Ishikawa (cell line): ENCODE data around the gene GAS7.

Experiments
- CEBPB ChIP-seq: IDR thresholded peaks from 2 replicates; pipeline ENCODE4 v1.6.1; 2012
- CREB1 ChIP-seq: IDR thresholded peaks from 2 replicates; pipeline ENCODE4 v1.6.1; 2012; ENCODE audit warnings: low read depth
- EGR1 ChIP-seq: IDR thresholded peaks from 2 replicates; pipeline ENCODE4 v1.6.1; 2012
- EP300 ChIP-seq: IDR thresholded peaks from 2 replicates; pipeline ENCODE4 v1.6.1; 2012; ENCODE audit warnings: borderline replicate concordance
- FOXM1 ChIP-seq: IDR thresholded peaks from 2 replicates; pipeline ENCODE4 v1.6.1; 2012; ENCODE audit warnings: low read depth, borderline replicate concordance
- MAX ChIP-seq: IDR thresholded peaks from 2 replicates; pipeline ENCODE4 v1.6.1; 2012
- NFIC ChIP-seq: IDR thresholded peaks from 2 replicates; pipeline ENCODE4 v1.6.1; 2012
- RAD21 ChIP-seq: IDR thresholded peaks from 2 replicates; pipeline ENCODE4 v1.6.1; 2012; ENCODE audit warnings: low read depth
- REST ChIP-seq: IDR thresholded peaks from 2 replicates; pipeline ENCODE4 v1.6.1; 2012; ENCODE audit warnings: low read depth, mild to moderate bottlenecking
- TAF1 ChIP-seq: IDR thresholded peaks from 2 replicates; pipeline ENCODE4 v1.6.1; 2012; ENCODE audit warnings: low read depth, mild to moderate bottlenecking
- TCF12 ChIP-seq: IDR thresholded peaks from 2 replicates; pipeline ENCODE4 v1.6.1; 2012; ENCODE audit warnings: low read depth
- TEAD4 ChIP-seq: IDR thresholded peaks from 2 replicates; pipeline ENCODE4 v1.6.1; 2012
- USF1 ChIP-seq: IDR thresholded peaks from 2 replicates; pipeline ENCODE4 v1.6.1; 2012
- YY1 ChIP-seq: IDR thresholded peaks from 2 replicates; pipeline ENCODE4 v1.6.1; 2012; ENCODE audit warnings: low read depth
- ZBTB7A ChIP-seq: IDR thresholded peaks from 2 replicates; pipeline ENCODE4 v1.6.1; 2012; ENCODE audit warnings: low read depth

The GAS7 gene

GRCh38 chr17:10200645-10201044, 2.2 kb upstream of the GAS7 start:
- TF ChIP-seq REST: no peak
- TF ChIP-seq TAF1: no peak
- no peak for TF ChIP-seq USF1

GRCh38 chr17:10200016-10200415, 1.6 kb upstream of the GAS7 start:
- TF ChIP-seq TEAD4 (no peak), EGR1 (no peak), FOXM1 (no peak), TAF1 (no peak), ZBTB7A (no peak), RAD21 (no peak), YY1 (no peak), EP300 (no peak), REST (no peak), NFIC (no peak), USF1 (no peak), CEBPB (no peak), MAX (no peak), CREB1 (no peak), TCF12 (no peak)

GRCh38 chr17:10197721-10198508, 491 bp downstream of the GAS7 start:
- TF ChIP-seq CREB1 (no peak), MAX (no peak), TAF1 (no peak), REST (no peak), EGR1 (no peak), TEAD4 (no peak)

GRCh38 chr17:10197362-10197720, 1.1 kb downstream of the GAS7 start:
- TF ChIP-seq CEBPB: no peak
- TF ChIP-seq REST: no peak
- no peak for TF ChIP-seq TCF12
- no peak for TF ChIP-seq ZBTB7A
- no peak for TF ChIP-seq RAD21
- TF ChIP-seq NFIC: no peak
- no peak for TF ChIP-seq FOXM1
- no peak for TF ChIP-seq USF1
- no peak for TF ChIP-seq YY1
- no peak for TF ChIP-seq EGR1
- no peak for TF ChIP-seq EP300
- no peak for TF ChIP-seq CREB1
- no peak for TF ChIP-seq TAF1
- no peak for TF ChIP-seq MAX
- TF ChIP-seq TEAD4: no peak
